SKM-1 treated with dmso at 0.1 percent for 144 hours (cell line): ENCODE measurements around the gene SMIM30.
A peak's percentile ranks its signal among the peaks of the same experiment; 100 is the strongest.

Experiments used
- DNase-seq: peaks from one replicate; lab custom pipeline; 2025; ENCODE audit not compliant: unreplicated experiment; lab: John Stamatoyannopoulos, UW

SMIM30 gene

GRCh38 chr7:113109718-113110117 is 8.6 kb downstream of the SMIM30 start:
- no peak for DNase-seq

GRCh38 chr7:113100121-113100603 is 18.2 kb downstream of the SMIM30 start:
- DNase-seq = no peak

- no peak for DNase-seq
Observed at GRCh38 chr7:113099284-113099919, 19.0 kb downstream of the SMIM30 start.

- DNase-seq = no peak
Observed at GRCh38 chr7:113094517-113095249, 23.7 kb downstream of the SMIM30 start.

- no peak for DNase-seq
Observed at GRCh38 chr7:113093561-113093960, 24.8 kb downstream of the SMIM30 start.

- no peak for DNase-seq
Observed at GRCh38 chr7:113092762-113093161, 25.6 kb downstream of the SMIM30 start.

- DNase-seq = no peak
Observed at GRCh38 chr7:113087071-113087998, 31.0 kb downstream of the SMIM30 start.

- no peak for DNase-seq
Observed at GRCh38 chr7:113086431-113086888, 31.9 kb downstream of the SMIM30 start, which contains the start of gene GPR85. GPR85 (minus strand) TSS chr7:113086827; CDS start chr7:113084721, 2,106 bp downstream.

GRCh38 chr7:113085781-113086390 is 32.5 kb downstream of the SMIM30 start:
- DNase-seq = no peak

GRCh38 chr7:113084496-113085172 is 33.7 kb downstream of the SMIM30 start:
- no peak for DNase-seq

- DNase-seq = no peak
Observed at GRCh38 chr7:113083816-113084495, 34.4 kb downstream of the SMIM30 start.

- DNase-seq = no peak
Observed at GRCh38 chr7:113083132-113083815, 35.1 kb downstream of the SMIM30 start.

GRCh38 chr7:113078331-113078730 is 40.0 kb downstream of the SMIM30 start:
- DNase-seq = no peak

- DNase-seq = no peak
Observed at GRCh38 chr7:113076703-113077102, 41.7 kb downstream of the SMIM30 start.

GRCh38 chr7:113071465-113071864 is 46.9 kb downstream of the SMIM30 start:
- DNase-seq = peak; percentile 77
